ENCODE results near the gene SLC38A10.

The SLC38A10 gene

DNA sequence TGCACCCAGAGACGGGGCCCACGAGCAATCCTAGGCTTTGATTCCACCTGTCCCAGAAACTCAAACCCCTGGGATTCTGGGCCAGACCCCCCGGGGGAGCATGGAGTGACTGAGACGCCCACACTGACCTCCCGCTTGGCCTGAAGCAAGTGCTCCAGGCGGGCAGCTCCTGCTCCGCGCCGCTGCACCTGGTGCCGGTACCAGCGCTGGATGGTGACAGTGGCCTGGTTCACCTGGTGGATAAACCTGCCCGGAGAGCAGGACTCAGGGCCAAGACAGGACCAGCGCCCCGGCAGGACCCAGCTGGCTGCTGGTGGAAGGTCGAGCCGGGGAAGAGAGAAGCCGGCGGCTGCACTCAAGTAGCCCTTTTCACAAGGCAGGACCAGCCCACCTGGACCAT lies 94.9 kb downstream of the SLC38A10 start:
- DNase-seq, result no peak

- no peak for DNase-seq
Observed at GRCh38 chr17:81199482-81199830, 95.7 kb downstream of the SLC38A10 start.

DNA sequence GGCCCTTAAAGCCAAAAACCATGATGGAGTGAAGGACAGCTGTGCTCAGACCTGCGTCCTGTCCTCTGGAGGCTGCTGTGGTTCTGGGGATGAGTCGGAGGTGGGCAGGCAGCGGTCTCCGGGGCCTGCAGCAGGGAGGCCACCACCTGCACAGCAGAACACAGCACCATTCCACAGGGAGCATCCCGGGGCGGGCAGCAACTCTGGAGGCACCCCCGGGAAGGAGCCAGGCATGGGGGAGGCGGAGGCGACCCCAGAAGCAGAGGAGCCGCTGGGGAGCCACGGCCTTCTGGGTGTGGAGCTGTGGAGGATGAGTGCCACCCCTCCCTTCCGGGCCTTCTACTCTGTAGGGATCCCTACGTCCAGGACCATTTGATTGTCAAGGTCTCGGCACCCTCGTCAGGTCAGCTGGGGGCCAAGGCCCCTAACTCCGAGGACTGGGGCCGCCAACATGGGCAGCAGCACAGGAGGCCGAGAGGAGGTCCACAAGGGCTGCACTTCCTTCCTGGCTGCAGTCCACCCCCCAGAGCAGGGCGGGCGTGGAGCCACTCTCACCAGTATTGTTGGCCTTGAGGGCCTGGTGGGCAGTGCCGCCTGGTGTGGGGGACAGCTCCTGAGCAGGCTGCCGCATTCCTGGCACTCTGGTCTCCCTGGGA lies 96.2 kb downstream of the SLC38A10 start:
- no peak for DNase-seq

DNA sequence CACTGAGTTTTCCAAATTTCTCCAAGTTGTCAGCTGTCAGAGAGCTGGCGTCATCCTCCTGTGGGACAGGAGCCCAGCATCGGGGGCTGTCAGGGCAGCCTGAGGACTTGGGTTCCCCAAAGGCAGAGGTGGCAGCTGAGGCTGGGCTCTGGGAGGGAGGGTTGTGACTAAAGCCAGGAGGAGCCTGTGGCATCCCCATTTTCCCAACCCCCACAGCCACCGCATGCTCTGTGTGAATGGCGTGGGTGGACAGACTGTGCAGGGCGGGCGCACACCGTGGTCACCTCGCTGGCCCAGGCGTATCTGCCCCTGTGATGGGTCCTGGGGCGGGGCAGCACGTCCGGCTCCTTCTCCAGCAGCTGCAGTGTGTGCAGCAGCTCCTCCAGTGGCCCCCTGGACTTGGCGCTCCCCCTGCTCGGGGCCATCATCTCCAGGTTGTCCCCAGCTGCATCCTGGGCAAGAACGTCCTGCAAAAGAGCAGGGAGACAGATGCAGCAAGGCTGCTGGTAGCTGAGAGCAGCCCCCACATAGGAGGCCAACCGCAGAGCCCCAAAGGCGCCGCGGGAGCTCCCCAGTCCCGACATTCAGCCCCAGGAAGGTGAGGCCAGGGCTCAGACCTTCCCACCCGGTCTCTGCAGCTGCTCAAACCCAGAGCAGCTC lies 97.1 kb downstream of the SLC38A10 start:
- no peak for DNase-seq

GRCh38 chr17:81197409-81197795 lies 97.7 kb downstream of the SLC38A10 start:
- no peak for DNase-seq

DNA sequence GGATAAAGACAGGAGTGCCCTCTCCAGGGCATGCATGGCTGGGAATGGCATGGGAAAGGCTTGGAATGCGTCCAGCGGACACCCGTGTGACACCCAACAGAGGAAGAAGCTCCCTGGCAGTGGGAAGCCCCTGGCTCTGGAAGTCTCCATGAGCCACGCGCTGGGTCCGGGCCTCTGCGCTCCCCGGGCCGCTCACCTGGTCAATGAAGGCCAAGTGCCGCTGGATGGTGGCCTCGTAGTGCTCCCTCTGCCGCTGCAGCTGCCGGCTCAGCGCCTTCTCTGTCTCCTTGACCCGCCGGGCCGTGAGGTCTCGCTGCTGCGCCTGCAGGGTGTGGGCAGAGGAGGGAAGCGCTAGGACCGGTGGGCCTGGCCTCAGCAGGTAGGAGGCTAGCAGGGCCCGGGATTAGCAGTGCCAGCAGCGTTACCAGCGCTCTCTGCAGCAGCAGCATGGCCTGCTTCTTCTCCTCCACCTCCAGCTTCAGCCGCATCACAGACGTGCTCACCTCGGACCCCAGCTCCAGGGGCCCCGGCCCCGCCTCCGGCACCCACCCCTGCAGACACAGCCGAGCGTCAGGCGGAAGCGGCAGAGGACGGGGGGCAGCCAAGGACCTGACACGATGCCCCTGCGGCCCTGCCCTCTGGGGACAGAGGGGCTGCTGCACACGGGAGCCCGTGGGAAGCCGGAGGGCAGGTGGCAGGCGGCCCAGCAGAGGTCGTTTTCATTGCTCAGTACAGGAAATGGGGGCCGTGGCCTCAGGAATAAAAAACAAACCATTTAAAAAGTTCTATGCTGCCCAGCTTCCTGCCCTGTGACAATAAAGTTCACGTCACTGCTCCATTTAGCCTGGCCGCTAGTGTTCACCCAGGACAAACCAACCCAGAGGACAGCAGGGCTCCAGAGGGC lies 98.3 kb downstream of the SLC38A10 start:
- DNase-seq, result no peak

DNA sequence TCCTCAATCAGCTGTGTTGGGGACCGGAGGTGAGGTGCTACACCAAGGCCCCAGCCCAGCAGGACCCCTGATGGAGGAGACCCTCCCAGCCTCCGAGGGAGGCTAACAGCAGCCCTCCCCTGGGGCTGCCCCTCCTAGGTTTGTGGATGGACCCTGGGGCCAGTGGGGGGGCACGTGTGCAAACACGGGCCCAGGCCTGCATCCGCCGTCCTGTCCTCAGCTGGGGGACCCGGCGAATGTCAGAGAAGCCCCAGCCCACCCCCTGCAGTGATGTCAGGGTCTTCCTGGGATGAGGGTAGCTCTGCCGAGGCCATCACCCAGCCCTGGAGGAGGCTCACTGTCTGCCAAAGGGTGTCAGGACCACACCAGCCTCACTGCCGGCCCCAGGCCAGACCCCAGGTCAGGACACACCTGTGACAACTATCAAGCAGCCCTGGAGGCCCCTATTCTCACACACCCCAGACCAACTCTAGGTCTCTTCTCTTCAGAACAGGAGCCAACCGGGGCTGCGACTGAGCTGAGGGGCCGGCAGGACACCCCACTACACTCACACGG lies 99.1 kb downstream of the SLC38A10 start:
- DNase-seq, result no peak

Measured in CD4-positive, alpha-beta T cell treated with Interleukin-4 for 1 hour (primary cell).